ENCODE results near the gene PURB.
"Not testable (repeated sequence)": the region's sequence is repeated elsewhere in the genome, so short reads cannot be mapped to it uniquely, and the experiment has no call there.

PURB gene

GRCh38 chr7:44894888-44895580 is 9.7 kb upstream of the PURB start:
- no peak for DNase-seq

- DNase-seq = no peak
Observed at GRCh38 chr7:44893710-44894234, 8.4 kb upstream of the PURB start.

GRCh38 chr7:44891791-44892190 is 6.5 kb upstream of the PURB start:
- DNase-seq = no peak

GRCh38 chr7:44891372-44891771 is 6.0 kb upstream of the PURB start:
- DNase-seq = no peak

- no peak for DNase-seq
Observed at GRCh38 chr7:44889086-44889781, 3.9 kb upstream of the PURB start.

GRCh38 chr7:44887293-44887692 is 2.0 kb upstream of the PURB start:
- DNase-seq = no peak

- DNase-seq = peak; percentile 91
Observed at GRCh38 chr7:44884621-44885393, 523 bp downstream of the PURB start.

GRCh38 chr7:44883961-44884620 is 1.2 kb downstream of the PURB start:
- no peak for DNase-seq

- DNase-seq = no peak
Observed at GRCh38 chr7:44882899-44883298, 2.4 kb downstream of the PURB start.

GRCh38 chr7:44881610-44882009 is 3.7 kb downstream of the PURB start:
- no peak for DNase-seq

- no peak for DNase-seq
Observed at GRCh38 chr7:44881066-44881600, 4.2 kb downstream of the PURB start.

GRCh38 chr7:44880317-44881018 is 4.9 kb downstream of the PURB start:
- no peak for DNase-seq

GRCh38 chr7:44876393-44876792 is 8.9 kb downstream of the PURB start:
- no peak for DNase-seq

GRCh38 chr7:44875241-44875640 is 10.1 kb downstream of the PURB start:
- DNase-seq = no peak

- DNase-seq = no peak
Observed at GRCh38 chr7:44872787-44873186, 12.5 kb downstream of the PURB start.

- not testable (repeated sequence) for DNase-seq
Observed at GRCh38 chr7:44871918-44872317, 13.4 kb downstream of the PURB start.

GRCh38 chr7:44870780-44871179 is 14.6 kb downstream of the PURB start:
- DNase-seq = not testable (repeated sequence)

- not testable (repeated sequence) for DNase-seq
Observed at GRCh38 chr7:44870336-44870735, 15.0 kb downstream of the PURB start.

GRCh38 chr7:44867073-44867995 is 18.0 kb downstream of the PURB start:
- no peak for DNase-seq

- not testable (repeated sequence) for DNase-seq
Observed at GRCh38 chr7:44861949-44862348, 23.4 kb downstream of the PURB start.
